Esophagus muscularis mucosa (tissue), 4 donors: ENCODE results near the gene ACIN1. TPM values are rescaled to one million over a fixed set of nuclear protein-coding genes. Genes with fewer than 3 reads are reported as not detected.

Experiments used
- DNase-seq: peaks from one replicate; pipeline ENCODE4 v3.0.0-alpha.2; 2017; ENCODE audit errors: extremely low spot score
- H3K27ac ChIP-seq, 4 donors: fragments of 200-600 bp; sonication (generic); replicated peaks in 1 of 4; 1 replicate in 3 of 4; 2 replicates in 1 of 4; pipeline ENCODE4 v1.5.1; 2016 to 2019; ENCODE audit warnings: mild to moderate bottlenecking in 1 of 4
- H3K27me3 ChIP-seq, 4 donors: fragments of 200-600 bp; sonication (generic); one replicate each; pipeline versions ENCODE4 v1.5.1 to v1.6.0; 2016 to 2019
- H3K36me3 ChIP-seq, 4 donors: fragments of 200-600 bp; sonication (generic); one replicate each; pipeline ENCODE4 v1.5.1; 2016 to 2019
- H3K4me1 ChIP-seq, 4 donors: fragments of 200-600 bp; sonication (generic); one replicate each; pipeline ENCODE4 v1.5.1; 2016 to 2019
- H3K4me3 ChIP-seq, 4 donors: fragments of 200-600 bp; sonication (generic); 1 replicate in 2 of 4; 2 replicates in 2 of 4; pipeline ENCODE4 v1.5.1; 2016 to 2019; ENCODE audit warnings: mild to moderate bottlenecking in 4 of 4, moderate library complexity in 1 of 4
- H3K9me3 ChIP-seq, 4 donors: fragments of 200-600 bp; sonication (generic); 1 replicate in 3 of 4; 2 replicates in 1 of 4; pipeline ENCODE4 v1.5.1; 2016 to 2019
- EP300 ChIP-seq: sonication (generic); formaldehyde crosslinking; IDR thresholded peaks from one replicate; pipeline ENCODE4 v1.6.1; 2017; ENCODE audit warnings: antibody characterized with exemption
- POLR2A ChIP-seq: fragments of 450-650 bp; IDR thresholded peaks from one replicate; pipeline ENCODE4 v1.6.1; 2017; ENCODE audit warnings: antibody characterized with exemption, moderate library complexity, mild to moderate bottlenecking, low read depth
- POLR2AphosphoS5 ChIP-seq, 2 donors: sonication (generic); formaldehyde crosslinking; IDR thresholded peaks; one replicate each; pipeline ENCODE4 v1.6.1; 2017; ENCODE audit warnings: antibody characterized with exemption in 2 of 2
- WGBS: methylation state at CpG from one replicate; pipeline ENCODE4 v1.1.5; 2018; 5-methylcytosine and 5-hydroxymethylcytosine counted together
- intact Hi-C: fragments of 100-400 bp; cut with DNase I; formaldehyde crosslinking; loops from one replicate; pipeline ENCODE4 v1.15.1; 2023
- total RNA-seq, 4 donors: library from RNA; depleted of rRNA; stranded (reverse); fragments of >200 nt; gene quantifications; one replicate each; pipeline versions ENCODE4 v1.1.0 to v1.2.1, GENCODE V29; 2016
- TF ChIP-seq, protein P1 (sequence below), 3 experiments: fragments of 200-600 bp in 2 of 3; fragments of 450-650 bp in 1 of 3; sonication (generic) in 2 of 3; IDR thresholded peaks; one replicate each; pipeline ENCODE4 v1.5.1; 2017 to 2019; ENCODE audit warnings: antibody characterized with exemption in 3 of 3, mild to moderate bottlenecking in 2 of 3, moderate library complexity in 1 of 3

ACIN1 gene
- total RNA-seq, 4 donors from 2014 or later, result 60.1 to 101 (median 89.5) TPM

DNA sequence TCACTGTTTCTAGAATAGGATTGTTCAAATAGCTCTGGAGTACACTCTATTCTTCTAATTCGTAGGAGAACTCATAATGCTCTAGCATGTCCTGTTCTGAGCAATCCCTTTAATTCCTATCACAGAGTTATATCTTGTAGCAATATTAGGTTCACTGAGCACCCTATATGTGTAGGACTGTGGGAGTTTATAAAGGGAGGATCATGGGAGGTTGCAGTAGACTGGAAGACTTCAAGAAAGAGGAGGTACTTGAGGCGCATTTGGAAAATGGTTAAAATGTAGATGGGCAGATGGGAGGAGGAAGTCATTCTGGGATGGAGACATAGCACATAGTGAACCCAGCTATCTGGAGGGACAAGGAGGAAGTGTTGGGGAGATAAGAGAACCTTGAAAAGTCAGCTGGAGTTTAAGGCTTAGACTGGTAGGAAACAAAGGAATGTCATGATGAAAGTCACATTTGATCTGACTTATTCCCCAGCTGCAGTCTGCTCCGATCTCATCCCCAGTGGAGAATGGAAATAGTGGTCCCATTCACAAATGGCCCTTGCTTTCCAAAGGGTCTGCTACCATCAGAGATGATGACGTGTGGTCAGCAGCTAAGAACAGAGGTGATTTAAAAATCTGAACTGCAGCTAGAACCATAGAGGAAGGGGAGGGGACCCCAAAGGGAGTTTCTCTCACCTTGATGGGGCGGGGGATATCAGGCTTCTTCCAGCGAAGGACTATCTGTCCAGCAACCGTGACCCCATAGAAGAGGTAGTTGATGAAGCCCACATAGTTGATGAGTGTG lies 34.2 kb upstream of the ACIN1 start:
- TF ChIP-seq EP300 (no peak), POLR2AphosphoS5 (IDR thresholded peaks at IDR 0.05) (no peak), POLR2A (no peak)
- TF ChIP-seq, protein P1, sequence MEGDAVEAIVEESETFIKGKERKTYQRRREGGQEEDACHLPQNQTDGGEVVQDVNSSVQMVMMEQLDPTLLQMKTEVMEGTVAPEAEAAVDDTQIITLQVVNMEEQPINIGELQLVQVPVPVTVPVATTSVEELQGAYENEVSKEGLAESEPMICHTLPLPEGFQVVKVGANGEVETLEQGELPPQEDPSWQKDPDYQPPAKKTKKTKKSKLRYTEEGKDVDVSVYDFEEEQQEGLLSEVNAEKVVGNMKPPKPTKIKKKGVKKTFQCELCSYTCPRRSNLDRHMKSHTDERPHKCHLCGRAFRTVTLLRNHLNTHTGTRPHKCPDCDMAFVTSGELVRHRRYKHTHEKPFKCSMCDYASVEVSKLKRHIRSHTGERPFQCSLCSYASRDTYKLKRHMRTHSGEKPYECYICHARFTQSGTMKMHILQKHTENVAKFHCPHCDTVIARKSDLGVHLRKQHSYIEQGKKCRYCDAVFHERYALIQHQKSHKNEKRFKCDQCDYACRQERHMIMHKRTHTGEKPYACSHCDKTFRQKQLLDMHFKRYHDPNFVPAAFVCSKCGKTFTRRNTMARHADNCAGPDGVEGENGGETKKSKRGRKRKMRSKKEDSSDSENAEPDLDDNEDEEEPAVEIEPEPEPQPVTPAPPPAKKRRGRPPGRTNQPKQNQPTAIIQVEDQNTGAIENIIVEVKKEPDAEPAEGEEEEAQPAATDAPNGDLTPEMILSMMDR (IDR thresholded peaks at IDR 0.05), result no peak
- peaks cover 18 to 63% (median 53%) of the 10 kb centered on the region in 4 donors for H3K36me3 ChIP-seq
- intact Hi-C loops, result loop anchor here (10.0 kb wide), 1 partner anchor 176 kb away; the partner anchor contains the start of genes BCL2L2 and PPP1R3E
- peak overlapping the region in 3 of 4 donors; percentile 29 to 64 (median 57) for H3K27ac ChIP-seq
- no peaks in the 10 kb centered on the region for H3K27me3 ChIP-seq
- H3K4me1 ChIP-seq, result peaks cover 0 to 31% (median 30%) of the 10 kb centered on the region in 4 donors
- no peak for DNase-seq
- no peak overlapping the region for H3K4me3 ChIP-seq
- H3K9me3 ChIP-seq, result no peaks in the 10 kb centered on the region
- 83% methylated on average over 7 of the region's 7 CpGs for WGBS

DNA sequence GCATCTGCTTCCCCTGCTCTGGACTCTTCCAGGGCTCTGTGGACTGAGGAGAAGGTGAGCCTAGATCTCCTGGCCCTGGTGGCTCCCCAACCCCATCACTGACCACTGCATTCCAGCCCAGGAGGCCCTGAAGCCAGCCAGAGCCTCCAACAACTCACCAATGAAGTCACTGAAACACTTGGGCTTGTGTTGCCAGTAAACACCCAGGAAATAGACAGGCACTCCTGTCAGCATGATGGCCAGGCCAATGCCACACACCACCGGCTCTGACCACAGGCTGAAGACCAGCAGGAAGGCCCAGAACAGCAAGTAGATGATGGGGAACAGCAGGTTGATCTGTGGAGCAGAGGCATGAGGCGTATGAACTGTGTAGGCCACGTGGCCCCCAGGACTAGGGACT lies 32.9 kb upstream of the ACIN1 start:
- DNase-seq, result no peak

GRCh38 chr14:23126548-23127278 lies 31.8 kb upstream of the ACIN1 start:
- TF ChIP-seq, protein P1 (IDR thresholded peaks at IDR 0.05), result no peak
- TF ChIP-seq POLR2AphosphoS5 (IDR thresholded peaks at IDR 0.05), result no peak
- no peak for DNase-seq
- 88% methylated on average over 7 of the region's 8 CpGs for WGBS
- Histone ChIP-seq H3K27me3 (no peaks in the 10 kb centered on the region), H3K4me1 (peaks cover 6 to 43% (median 40%) of the 10 kb centered on the region in 4 donors), H3K9me3 (no peaks in the 10 kb centered on the region), H3K27ac (peak overlapping the region in 2 of 4 donors; percentile 23 to 47), H3K4me3 (no peak overlapping the region), H3K36me3 (peaks cover 18 to 45% (median 43%) of the 10 kb centered on the region in 4 donors)
- intact Hi-C loops, result loop anchor here (10.0 kb wide), 1 partner anchor 178 kb away; the partner anchor contains the start of genes BCL2L2 and PPP1R3E

More for the DNA sequence above, 32.9 kb upstream of the ACIN1 start:
- no peak overlapping the region for H3K4me3 ChIP-seq
- TF ChIP-seq EP300 (no peak), POLR2A (no peak), POLR2AphosphoS5 (IDR thresholded peaks at IDR 0.05) (no peak)
- TF ChIP-seq, protein P1 (IDR thresholded peaks at IDR 0.05), result no peak
- no peak overlapping the region for H3K27ac ChIP-seq
- peaks cover 18 to 57% (median 52%) of the 10 kb centered on the region in 4 donors for H3K36me3 ChIP-seq
- H3K27me3 ChIP-seq, result no peaks in the 10 kb centered on the region
- no peaks in the 10 kb centered on the region for H3K9me3 ChIP-seq
- WGBS, result 93% methylated on average over 2 of the region's 3 CpGs
- intact Hi-C loops, result loop anchor here (10.0 kb wide), 1 partner anchor 177 kb away; the partner anchor contains the start of genes BCL2L2 and PPP1R3E
- peaks cover 6 to 41% (median 37%) of the 10 kb centered on the region in 4 donors for H3K4me1 ChIP-seq

DNA sequence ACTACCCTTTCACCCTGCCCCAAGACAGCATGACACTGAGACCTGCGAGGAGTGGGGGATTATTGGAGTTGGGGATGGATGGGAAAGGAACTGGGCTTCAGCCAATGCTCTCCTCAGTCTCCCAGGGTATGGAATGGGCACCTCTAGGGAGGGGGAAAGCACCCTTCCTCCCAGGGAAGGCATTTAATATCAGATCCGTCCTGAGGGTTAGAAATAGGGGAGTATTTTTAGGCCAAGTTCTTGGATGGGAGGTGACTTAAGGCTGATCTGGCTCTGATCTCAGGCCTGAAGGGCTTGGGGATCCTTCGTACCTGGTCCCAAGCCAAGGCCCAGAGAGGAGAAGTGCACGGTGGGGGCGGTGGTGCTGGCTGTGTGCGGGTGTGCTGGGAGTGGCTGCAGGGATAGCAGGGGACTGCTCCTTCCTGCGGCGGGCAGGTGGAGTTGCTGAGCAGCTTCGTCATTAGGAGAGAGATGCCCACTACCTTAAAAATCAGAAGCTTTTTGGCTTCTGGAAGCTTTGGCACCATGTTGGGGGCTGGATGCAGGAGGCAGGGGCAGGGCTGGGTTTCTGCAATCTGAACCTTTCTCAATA lies 31.1 kb upstream of the ACIN1 start:
- no peak for DNase-seq
- intact Hi-C loops, result loop anchor here (10.0 kb wide), 1 partner anchor 179 kb away; the partner anchor contains the start of genes BCL2L2 and PPP1R3E
- Histone ChIP-seq H3K36me3 (peaks cover 12 to 40% (median 38%) of the 10 kb centered on the region in 4 donors), H3K4me3 (no peak overlapping the region), H3K9me3 (no peaks in the 10 kb centered on the region), H3K27me3 (no peaks in the 10 kb centered on the region), H3K4me1 (peaks cover 12 to 43% (median 40%) of the 10 kb centered on the region in 4 donors), H3K27ac (peak overlapping the region in 2 of 4 donors; percentile 27 to 47)
- 71% methylated on average over 9 of the region's 9 CpGs for WGBS
- peak in 1 of 2 donors; percentile 8 for TF ChIP-seq POLR2AphosphoS5 (IDR thresholded peaks at IDR 0.05)
- TF ChIP-seq, protein P1 (IDR thresholded peaks at IDR 0.05), result no peak
